GM18498 (cell line): ENCODE measurements around the gene SCYL2.
A peak's percentile ranks its signal among the peaks of the same experiment; 100 is the strongest.
"Not testable (repeated sequence)": the region's sequence is repeated elsewhere in the genome, so short reads cannot be mapped to it uniquely, and the experiment has no call there.

Experiments
- ATAC-seq: cut with Tn5 transposase; IDR thresholded peaks from one replicate; pipeline ENCODE4 v1.9.1; 2021; ENCODE audit warnings: mild to moderate bottlenecking, moderate library complexity; ENCODE audit not compliant: unreplicated experiment

Gene SCYL2

GRCh38 chr12:100266835-100267602 lies at the start of gene SCYL2, which contains the start of gene DEPDC4:
TSS of gene SCYL2 (plus strand) at chr12:100267177. CDS start at chr12:100282971, 15,794 bp downstream.
TSS of gene DEPDC4 (minus strand) at chr12:100267079. CDS start at chr12:100267076, 3 bp downstream.
- peak; percentile 96 for ATAC-seq

- no peak for ATAC-seq
Measured at GRCh38 chr12:100219328-100220109, 47.5 kb upstream of the SCYL2 start.

- no peak for ATAC-seq
Measured at GRCh38 chr12:100221523-100221922, 45.5 kb upstream of the SCYL2 start.

GRCh38 chr12:100222173-100222572 lies 44.8 kb upstream of the SCYL2 start:
- ATAC-seq: not testable (repeated sequence)

GRCh38 chr12:100225491-100225890 lies 41.5 kb upstream of the SCYL2 start:
- ATAC-seq: no peak

- ATAC-seq: no peak
Measured at GRCh38 chr12:100229036-100229635, 37.8 kb upstream of the SCYL2 start.

GRCh38 chr12:100229876-100230275 lies 37.1 kb upstream of the SCYL2 start:
- no peak for ATAC-seq

GRCh38 chr12:100231873-100232272 lies 35.1 kb upstream of the SCYL2 start:
- not testable (repeated sequence) for ATAC-seq

- ATAC-seq: no peak
Measured at GRCh38 chr12:100234166-100234565, 32.8 kb upstream of the SCYL2 start.

- ATAC-seq: peak; percentile 73
Measured at GRCh38 chr12:100234591-100235304, 32.2 kb upstream of the SCYL2 start.

GRCh38 chr12:100238801-100239200 lies 28.2 kb upstream of the SCYL2 start:
- ATAC-seq: no peak

- ATAC-seq: no peak
Measured at GRCh38 chr12:100239589-100239988, 27.4 kb upstream of the SCYL2 start.

GRCh38 chr12:100243137-100243536 lies 23.8 kb upstream of the SCYL2 start:
- no peak for ATAC-seq

GRCh38 chr12:100247765-100248164 lies 19.2 kb upstream of the SCYL2 start:
- ATAC-seq: no peak

GRCh38 chr12:100248886-100249285 lies 18.1 kb upstream of the SCYL2 start:
- ATAC-seq: no peak

- no peak for ATAC-seq
Measured at GRCh38 chr12:100249941-100250340, 17.0 kb upstream of the SCYL2 start.

GRCh38 chr12:100251917-100252316 lies 15.1 kb upstream of the SCYL2 start:
- ATAC-seq: no peak

- ATAC-seq: no peak
Measured at GRCh38 chr12:100253437-100253836, 13.5 kb upstream of the SCYL2 start.

- no peak for ATAC-seq
Measured at GRCh38 chr12:100254876-100255275, 12.1 kb upstream of the SCYL2 start.

GRCh38 chr12:100258127-100258526 lies 8.8 kb upstream of the SCYL2 start:
- ATAC-seq: no peak

GRCh38 chr12:100263131-100263530 lies 3.8 kb upstream of the SCYL2 start:
- ATAC-seq: no peak
